GM12891 (cell line): Measurements from ENCODE around the gene TUBB1.

Experiments
- DNase-seq: peaks from one replicate; pipeline ENCODE4 v3.0.0; 2011; ENCODE audit warnings: low spot score; ENCODE audit not compliant: insufficient read length
- FAIRE-seq: peaks from 2 replicates; lab custom pipeline; 2011; peaks lifted over from hg19 to GRCh38; lab: Jason Lieb, UNC
- PAX5 ChIP-seq: IDR thresholded peaks from 2 replicates; pipeline ENCODE4 v1.6.1; 2011; ENCODE audit warnings: low read length, moderate library complexity, mild to moderate bottlenecking; ENCODE audit not compliant: insufficient read depth, severe bottlenecking
- POLR2A ChIP-seq: IDR thresholded peaks from 2 replicates; pipeline ENCODE4 v1.6.1; 2011; ENCODE audit warnings: low read depth, low read length, control low read depth
- POLR2AphosphoS5 ChIP-seq: IDR thresholded peaks from 2 replicates; pipeline ENCODE4 v1.6.1; 2011; ENCODE audit warnings: low read depth, low read length, control low read depth
- POU2F2 ChIP-seq: IDR thresholded peaks from 2 replicates; pipeline ENCODE4 v1.6.1; 2011; ENCODE audit warnings: low read depth, mild to moderate bottlenecking, control low read depth, low read length, moderate library complexity
- SPI1 ChIP-seq: IDR thresholded peaks from 2 replicates; pipeline ENCODE4 v1.6.1; 2011; ENCODE audit warnings: low read depth, low read length, control low read depth
- TAF1 ChIP-seq: IDR thresholded peaks from 2 replicates; pipeline ENCODE4 v1.6.1; 2011; ENCODE audit warnings: low read depth, low read length, control low read depth

TUBB1 gene

GRCh38 chr20:59073582-59073981, 54.4 kb downstream of the TUBB1 start:
- TF ChIP-seq TAF1 (no peak), POLR2AphosphoS5 (no peak), POU2F2 (no peak), PAX5 (no peak), SPI1 (no peak), POLR2A (no peak)
- DNase-seq: no peak
- FAIRE-seq: no peak

GRCh38 chr20:59074456-59074855, 55.2 kb downstream of the TUBB1 start:
- TF ChIP-seq SPI1 (no peak), POLR2A (no peak), TAF1 (no peak), POLR2AphosphoS5 (no peak), POU2F2 (no peak), PAX5 (no peak)
- FAIRE-seq (no peak), DNase-seq (no peak)

GRCh38 chr20:59075934-59076508, 56.8 kb downstream of the TUBB1 start:
- no peak for FAIRE-seq
- no peak for DNase-seq
- TF ChIP-seq POLR2AphosphoS5: no peak
